Stomach (tissue), 4 donors: Measurements from ENCODE around the gene CAPS.

Experiments
- POLR2A ChIP-seq, 4 donors: fragments of 450-650 bp; IDR thresholded peaks; one replicate each; pipeline ENCODE4 v1.6.1; 2016; ENCODE audit warnings: antibody characterized with exemption in 4 of 4, control low read depth in 2 of 4, mild to moderate bottlenecking in 1 of 4, moderate library complexity in 1 of 4
- TF ChIP-seq, protein P1 (sequence below), 7 experiments: fragments of 450-650 bp in 4 of 7; fragments of 200-600 bp in 3 of 7; sonication (generic) in 3 of 7; IDR thresholded peaks; one replicate each; pipeline ENCODE4 v1.5.1; 2016 to 2019; ENCODE audit warnings: antibody characterized with exemption in 7 of 7, control low read depth in 2 of 7, mild to moderate bottlenecking in 1 of 7

DNA sequence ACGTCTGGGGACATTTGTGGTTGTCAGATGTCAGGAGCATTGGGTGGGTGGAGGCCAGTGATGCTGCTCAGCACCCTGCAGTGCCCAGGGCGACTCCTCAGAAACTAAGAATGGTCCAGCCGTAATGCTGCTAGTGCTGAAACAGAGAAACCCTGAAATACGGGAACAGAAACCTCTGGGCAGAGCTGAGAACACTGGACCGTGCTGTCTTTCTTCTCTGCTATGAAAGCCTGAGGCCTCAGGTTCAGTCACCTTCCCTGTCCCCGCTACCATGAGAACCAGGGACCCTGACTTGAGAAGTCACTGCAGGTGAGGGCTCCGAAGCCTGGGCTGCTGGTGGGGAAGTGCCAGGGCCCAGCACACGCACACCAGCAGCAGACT, 13.4 kb downstream of the CAPS start:
- TF ChIP-seq, protein P1, sequence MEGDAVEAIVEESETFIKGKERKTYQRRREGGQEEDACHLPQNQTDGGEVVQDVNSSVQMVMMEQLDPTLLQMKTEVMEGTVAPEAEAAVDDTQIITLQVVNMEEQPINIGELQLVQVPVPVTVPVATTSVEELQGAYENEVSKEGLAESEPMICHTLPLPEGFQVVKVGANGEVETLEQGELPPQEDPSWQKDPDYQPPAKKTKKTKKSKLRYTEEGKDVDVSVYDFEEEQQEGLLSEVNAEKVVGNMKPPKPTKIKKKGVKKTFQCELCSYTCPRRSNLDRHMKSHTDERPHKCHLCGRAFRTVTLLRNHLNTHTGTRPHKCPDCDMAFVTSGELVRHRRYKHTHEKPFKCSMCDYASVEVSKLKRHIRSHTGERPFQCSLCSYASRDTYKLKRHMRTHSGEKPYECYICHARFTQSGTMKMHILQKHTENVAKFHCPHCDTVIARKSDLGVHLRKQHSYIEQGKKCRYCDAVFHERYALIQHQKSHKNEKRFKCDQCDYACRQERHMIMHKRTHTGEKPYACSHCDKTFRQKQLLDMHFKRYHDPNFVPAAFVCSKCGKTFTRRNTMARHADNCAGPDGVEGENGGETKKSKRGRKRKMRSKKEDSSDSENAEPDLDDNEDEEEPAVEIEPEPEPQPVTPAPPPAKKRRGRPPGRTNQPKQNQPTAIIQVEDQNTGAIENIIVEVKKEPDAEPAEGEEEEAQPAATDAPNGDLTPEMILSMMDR (IDR thresholded peaks at IDR 0.05), result no peak
- no peak for TF ChIP-seq POLR2A (IDR thresholded peaks at IDR 0.05)
